Activated CD4-positive, alpha-beta memory T cell treated with anti-CD3 and anti-CD28 coated beads, Interleukin-2, amount 10 ng/mL, durations not matched to agents 7 days and 5 days (primary cell): ENCODE data around the gene MMP11. TPM values are rescaled to one million over a fixed set of nuclear protein-coding genes. Genes with fewer than 3 reads are reported as not detected.

Experiments
- CTCF ChIA-PET: fragments of 350-600 bp; sonication (Branson Sonifier 250); formaldehyde crosslinking; loops from one replicate; lab custom pipeline; 2021; ENCODE audit warnings: antibody characterized with exemption, inconsistent platforms; lab: Charles Lee
- POLR2A ChIA-PET: fragments of 350-600 bp; sonication (Branson Sonifier 250); formaldehyde crosslinking; loops from one replicate; lab custom pipeline; 2021; ENCODE audit warnings: antibody characterized with exemption; lab: Charles Lee
- DNase-seq: peaks from one replicate; pipeline ENCODE4 v3.0.0-alpha.2; 2020
- H3K27ac Mint-ChIP-seq: one replicate; pipeline ENCODE4 v1.8.0; 2021; ENCODE audit warnings: mild to moderate bottlenecking, mixed read lengths
- H3K27me3 Mint-ChIP-seq: one replicate; pipeline ENCODE4 v1.8.0; 2021; ENCODE audit warnings: mixed read lengths
- H3K36me3 Mint-ChIP-seq: one replicate; pipeline ENCODE4 v1.8.0; 2021; ENCODE audit warnings: low read depth, mixed read lengths
- H3K4me1 Mint-ChIP-seq: one replicate; pipeline ENCODE4 v1.8.0; 2021; ENCODE audit warnings: mixed read lengths
- H3K4me3 Mint-ChIP-seq: one replicate; pipeline ENCODE4 v1.8.0; 2021; ENCODE audit warnings: mild to moderate bottlenecking, mixed read lengths
- H3K9me3 Mint-ChIP-seq: one replicate; pipeline ENCODE4 v1.8.0; 2021; ENCODE audit warnings: mixed read lengths
- total RNA-seq, 2 experiments: library from RNA; stranded (reverse); gene quantifications; one replicate each; pipeline ENCODE4 v1.2.3, GENCODE V29; 2021

MMP11 gene
- total RNA-seq, 2 experiments from 2014 or later, result 0.20 to 0.28 TPM

GRCh38 chr22:23801238-23801821 is 28.7 kb downstream of the MMP11 start:
- Mint-ChIP-seq H3K27me3 (no peaks in the 10 kb centered on the region), H3K27ac (no peak overlapping the region), H3K4me1 (no peaks in the 10 kb centered on the region), H3K36me3 (peaks cover 55% of the 10 kb centered on the region), H3K9me3 (no peaks in the 10 kb centered on the region), H3K4me3 (no peak overlapping the region)
- ChIA-PET CTCF (no interaction called here), POLR2A (no interaction called here)
- DNase-seq, result no peak

GRCh38 chr22:23801886-23802377 is 29.3 kb downstream of the MMP11 start:
- no peaks in the 10 kb centered on the region for H3K9me3 Mint-ChIP-seq
- H3K4me1 Mint-ChIP-seq, result no peaks in the 10 kb centered on the region
- peaks cover 53% of the 10 kb centered on the region for H3K36me3 Mint-ChIP-seq
- no peak overlapping the region for H3K4me3 Mint-ChIP-seq
- H3K27me3 Mint-ChIP-seq, result no peaks in the 10 kb centered on the region
- H3K27ac Mint-ChIP-seq, result no peak overlapping the region
- ChIA-PET CTCF (no interaction called here), POLR2A (no interaction called here)
- no peak for DNase-seq

- H3K27me3 Mint-ChIP-seq, result no peaks in the 10 kb centered on the region
- H3K4me1 Mint-ChIP-seq, result no peaks in the 10 kb centered on the region
- peaks cover 54% of the 10 kb centered on the region for H3K36me3 Mint-ChIP-seq
- CTCF ChIA-PET, result no interaction called here
- POLR2A ChIA-PET, result no interaction called here
- H3K4me3 Mint-ChIP-seq, result no peak overlapping the region
- no peaks in the 10 kb centered on the region for H3K9me3 Mint-ChIP-seq
- no peak overlapping the region for H3K27ac Mint-ChIP-seq
- DNase-seq, result no peak
Observed at GRCh38 chr22:23803001-23803819, 30.6 kb downstream of the MMP11 start.

GRCh38 chr22:23804781-23805291 is 32.2 kb downstream of the MMP11 start:
- no peak overlapping the region for H3K4me3 Mint-ChIP-seq
- ChIA-PET POLR2A (no interaction called here), CTCF (no interaction called here)
- no peak overlapping the region for H3K27ac Mint-ChIP-seq
- H3K4me1 Mint-ChIP-seq, result no peaks in the 10 kb centered on the region
- H3K9me3 Mint-ChIP-seq, result no peaks in the 10 kb centered on the region
- peaks cover 52% of the 10 kb centered on the region for H3K36me3 Mint-ChIP-seq
- no peak for DNase-seq
- no peaks in the 10 kb centered on the region for H3K27me3 Mint-ChIP-seq

- Mint-ChIP-seq H3K4me1 (peaks cover 2% of the 10 kb centered on the region), H3K9me3 (no peaks in the 10 kb centered on the region), H3K4me3 (no peak overlapping the region), H3K36me3 (peaks cover 44% of the 10 kb centered on the region), H3K27ac (no peak overlapping the region), H3K27me3 (no peaks in the 10 kb centered on the region)
- no peak for DNase-seq
- CTCF ChIA-PET, result no interaction called here
- POLR2A ChIA-PET, result no interaction called here
Observed at GRCh38 chr22:23806837-23807236, 34.2 kb downstream of the MMP11 start.

GRCh38 chr22:23812378-23812777 is 39.7 kb downstream of the MMP11 start:
- H3K36me3 Mint-ChIP-seq, result peaks cover 25% of the 10 kb centered on the region
- H3K27ac Mint-ChIP-seq, result no peak overlapping the region
- DNase-seq, result no peak
- ChIA-PET CTCF (interaction anchor here (1.0 to 1.1 kb wide), 2 partner anchors 9 to 37 kb away, joined by 4 read pairs; no protein-coding TSS in a partner anchor), POLR2A (interaction anchor here (1.1 to 2.0 kb wide), 2 partner anchors 9 to 24 kb away, joined by 3 to 9 read pairs; no protein-coding TSS in a partner anchor)
- peaks cover 5% of the 10 kb centered on the region for H3K4me1 Mint-ChIP-seq
- H3K9me3 Mint-ChIP-seq, result no peaks in the 10 kb centered on the region
- no peaks in the 10 kb centered on the region for H3K27me3 Mint-ChIP-seq
- H3K4me3 Mint-ChIP-seq, result no peak overlapping the region

GRCh38 chr22:23815541-23816155 is 43.0 kb downstream of the MMP11 start:
- Mint-ChIP-seq H3K27ac (no peak overlapping the region), H3K4me1 (peaks cover 19% of the 10 kb centered on the region), H3K36me3 (peaks cover 42% of the 10 kb centered on the region), H3K27me3 (no peaks in the 10 kb centered on the region), H3K9me3 (no peaks in the 10 kb centered on the region), H3K4me3 (no peak overlapping the region)
- no peak for DNase-seq
- POLR2A ChIA-PET, result no interaction called here
- CTCF ChIA-PET, result no interaction called here

GRCh38 chr22:23816156-23816976 is 43.7 kb downstream of the MMP11 start:
- ChIA-PET CTCF (no interaction called here), POLR2A (no interaction called here)
- Mint-ChIP-seq H3K4me1 (peaks cover 25% of the 10 kb centered on the region), H3K36me3 (peaks cover 43% of the 10 kb centered on the region), H3K27ac (no peak overlapping the region), H3K4me3 (no peak overlapping the region), H3K9me3 (no peaks in the 10 kb centered on the region), H3K27me3 (no peaks in the 10 kb centered on the region)
- DNase-seq, result no peak

- CTCF ChIA-PET, result interaction anchor here (0.7 kb wide), 1 partner anchor 23 kb away, joined by 3 read pairs; no protein-coding TSS in a partner anchor
- H3K27ac Mint-ChIP-seq, result peak overlapping the region; percentile 23
- no peak overlapping the region for H3K4me3 Mint-ChIP-seq
- POLR2A ChIA-PET, result interaction anchor here (0.7 kb wide), 1 partner anchor 61 kb away, joined by 3 read pairs; no protein-coding TSS in a partner anchor
- peaks cover 29% of the 10 kb centered on the region for H3K4me1 Mint-ChIP-seq
- no peaks in the 10 kb centered on the region for H3K27me3 Mint-ChIP-seq
- peaks cover 46% of the 10 kb centered on the region for H3K36me3 Mint-ChIP-seq
- H3K9me3 Mint-ChIP-seq, result no peaks in the 10 kb centered on the region
- DNase-seq, result no peak
Observed at GRCh38 chr22:23817146-23817545, 44.5 kb downstream of the MMP11 start.

GRCh38 chr22:23818541-23818940 is 45.9 kb downstream of the MMP11 start:
- no peak overlapping the region for H3K27ac Mint-ChIP-seq
- peaks cover 36% of the 10 kb centered on the region for H3K4me1 Mint-ChIP-seq
- no peak for DNase-seq
- CTCF ChIA-PET, result no interaction called here
- no peaks in the 10 kb centered on the region for H3K27me3 Mint-ChIP-seq
- no peaks in the 10 kb centered on the region for H3K9me3 Mint-ChIP-seq
- H3K4me3 Mint-ChIP-seq, result no peak overlapping the region
- peaks cover 56% of the 10 kb centered on the region for H3K36me3 Mint-ChIP-seq
- POLR2A ChIA-PET, result no interaction called here

GRCh38 chr22:23820748-23821211 is 48.1 kb downstream of the MMP11 start:
- Mint-ChIP-seq H3K27me3 (no peaks in the 10 kb centered on the region), H3K36me3 (peaks cover 67% of the 10 kb centered on the region), H3K9me3 (no peaks in the 10 kb centered on the region), H3K27ac (peak overlapping the region; percentile 91), H3K4me3 (no peak overlapping the region), H3K4me1 (peaks cover 44% of the 10 kb centered on the region)
- DNase-seq, result peak; percentile 67
- POLR2A ChIA-PET, result interaction anchor here (0.8 to 3.2 kb wide), 8 partner anchors 9 to 74 kb away, joined by 4 to 14 read pairs (median 4); partner anchors contain the start of genes CHCHD10, MIF, SLC2A11 and SMARCB1
- CTCF ChIA-PET, result interaction anchor here (0.7 to 1.8 kb wide), 7 partner anchors 9 to 239 kb away, joined by 3 to 6 read pairs (median 4); partner anchors contain the start of genes MIF and SLC2A11

- H3K27ac Mint-ChIP-seq, result peak overlapping the region; percentile 62
- H3K4me1 Mint-ChIP-seq, result peaks cover 49% of the 10 kb centered on the region
- H3K4me3 Mint-ChIP-seq, result no peak overlapping the region
- H3K27me3 Mint-ChIP-seq, result no peaks in the 10 kb centered on the region
- H3K9me3 Mint-ChIP-seq, result no peaks in the 10 kb centered on the region
- POLR2A ChIA-PET, result interaction anchor here (1.3 to 3.2 kb wide), 3 partner anchors 10 to 55 kb away, joined by 5 to 14 read pairs (median 9); partner anchors contain the start of genes CHCHD10 and SMARCB1
- no peak for DNase-seq
- CTCF ChIA-PET, result no interaction called here
- peaks cover 66% of the 10 kb centered on the region for H3K36me3 Mint-ChIP-seq
Observed at GRCh38 chr22:23822101-23822671, 49.5 kb downstream of the MMP11 start.
